ENCODE results near the gene ANO1.

The ANO1 gene

DNA sequence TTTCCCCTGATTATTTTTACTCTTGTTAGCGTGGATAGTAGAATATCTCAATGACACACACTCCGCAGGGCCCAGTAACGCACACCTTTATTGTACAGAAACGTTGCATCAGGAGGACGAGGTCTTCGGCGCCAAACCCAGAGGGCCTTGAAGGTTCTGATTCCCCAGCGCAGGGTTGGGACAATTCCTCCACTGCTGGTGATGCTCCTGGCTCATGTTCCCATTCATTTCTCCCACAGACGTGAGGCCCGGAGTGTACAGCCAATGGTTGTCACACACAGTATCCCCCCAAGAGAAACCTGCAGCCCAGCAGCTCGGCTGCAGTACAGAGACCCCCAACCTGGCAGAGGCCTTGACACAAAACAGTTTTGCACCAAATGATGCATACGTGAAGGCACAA lies 6.1 kb upstream of the ANO1 start:
- DNase-seq (ENCODE audit: extremely low spot score, insufficient read length, low read depth): no peak
- no peak for FAIRE-seq

GRCh38 chr11:70072461-70072860 lies 5.7 kb upstream of the ANO1 start:
- FAIRE-seq: no peak

GRCh38 chr11:70072861-70073755 lies 5.0 kb upstream of the ANO1 start:
- FAIRE-seq: no peak
- DNase-seq (ENCODE audit: extremely low spot score, insufficient read length, low read depth): no peak

More at GRCh38 chr11:70072461-70072860, 5.7 kb upstream of the ANO1 start:
- no peak for DNase-seq (ENCODE audit: extremely low spot score, insufficient read length, low read depth)

DNA sequence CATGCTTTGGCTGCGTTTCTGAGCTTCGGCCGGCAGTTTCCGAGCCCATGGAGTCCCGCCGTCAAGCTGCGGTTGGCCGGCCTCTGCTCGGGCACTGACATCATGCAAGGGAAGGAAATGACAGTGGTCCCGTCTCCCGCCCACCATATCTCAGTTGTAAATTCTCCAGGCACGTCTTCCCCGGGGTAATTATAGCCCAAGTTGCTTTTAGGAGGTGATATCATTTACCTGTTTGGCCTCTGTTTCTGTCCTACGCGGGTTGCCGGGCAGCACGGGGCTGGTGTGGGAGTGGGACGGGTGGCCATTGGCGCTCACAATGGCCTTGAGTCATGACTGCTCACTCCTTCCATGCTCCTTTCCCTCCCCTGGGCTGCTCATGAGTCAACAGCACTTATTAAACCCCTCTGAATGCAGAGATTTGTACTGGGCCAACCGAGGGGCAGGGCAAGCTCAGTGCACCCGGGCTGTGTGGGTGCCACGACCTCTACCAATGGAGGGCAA lies 4.2 kb upstream of the ANO1 start:
- DNase-seq (ENCODE audit: extremely low spot score, insufficient read length, low read depth): no peak
- no peak for FAIRE-seq

- FAIRE-seq: no peak
- no peak for DNase-seq (ENCODE audit: extremely low spot score, insufficient read length, low read depth)
Observed at GRCh38 chr11:70074746-70075145, 3.4 kb upstream of the ANO1 start.

DNA sequence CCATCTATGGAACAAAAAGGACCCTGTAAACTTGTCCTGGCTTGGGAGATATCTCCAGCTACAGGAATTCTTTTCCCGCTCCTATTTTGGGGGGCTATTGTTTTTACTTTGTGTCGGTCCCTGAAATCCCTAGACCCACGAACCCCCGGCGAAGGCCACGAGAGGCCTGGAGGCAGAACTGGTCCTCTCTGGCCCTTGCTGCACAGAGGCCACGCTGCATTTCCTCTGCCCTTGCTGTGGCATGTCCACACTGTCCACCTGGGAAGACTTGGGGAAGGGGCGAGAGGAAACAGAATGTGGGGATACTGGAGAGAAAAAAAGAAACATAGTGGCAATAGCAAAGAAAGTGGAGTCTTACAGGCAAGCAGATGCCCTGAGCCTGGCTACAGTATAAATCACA lies 2.3 kb upstream of the ANO1 start:
- DNase-seq (ENCODE audit: extremely low spot score, insufficient read length, low read depth) (no peak), FAIRE-seq (no peak)

GRCh38 chr11:70076461-70076931 lies 1.6 kb upstream of the ANO1 start:
- DNase-seq (ENCODE audit: extremely low spot score, insufficient read length, low read depth) (no peak), FAIRE-seq (no peak)

GRCh38 chr11:70077411-70078094 lies 564 bp upstream of the ANO1 start:
- no peak for FAIRE-seq
- DNase-seq (ENCODE audit: extremely low spot score, insufficient read length, low read depth): no peak

DNA sequence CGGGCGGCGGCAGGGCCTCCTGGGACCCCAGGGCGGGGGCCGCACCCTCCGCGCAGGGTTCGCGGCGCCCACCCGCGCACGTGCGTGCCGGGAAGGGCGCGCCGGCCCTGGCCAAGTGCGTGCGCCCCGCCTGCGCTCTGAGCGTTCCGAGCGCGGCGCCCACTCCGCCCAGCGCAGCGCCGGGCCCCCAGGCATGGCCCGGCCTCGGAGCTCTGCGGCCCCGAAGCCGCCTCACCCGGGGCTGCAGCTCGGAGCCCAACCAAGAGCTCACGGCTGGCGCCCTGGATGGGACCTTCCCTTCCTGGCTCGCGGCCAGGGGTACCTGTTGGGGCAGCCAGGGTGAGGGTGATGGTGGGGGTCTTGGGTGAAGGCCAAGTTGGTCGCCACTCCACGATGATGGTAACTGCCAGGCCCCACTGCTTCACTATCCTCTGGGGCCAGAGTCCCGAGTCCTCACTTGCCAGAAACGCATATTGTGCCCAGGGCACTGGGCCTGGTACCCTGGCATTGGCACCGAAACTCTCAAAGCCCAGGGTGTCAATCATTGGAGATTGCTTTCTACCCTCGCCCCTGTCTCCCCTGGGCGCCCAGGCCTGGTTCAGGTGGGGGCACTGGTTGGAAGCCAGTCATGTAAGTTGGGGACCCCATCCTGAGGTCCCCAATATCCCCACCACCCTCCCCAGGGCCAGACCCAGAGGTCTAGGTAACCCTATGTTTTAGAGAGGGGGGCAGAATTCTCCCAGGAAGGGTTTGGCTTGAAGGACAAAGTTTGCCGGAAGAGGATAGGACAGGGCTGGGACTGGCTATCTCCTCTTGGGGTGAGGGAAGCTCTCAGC lies 882 bp downstream of the ANO1 start:
- FAIRE-seq: no peak

GRCh38 chr11:70079691-70080090 lies 1.6 kb downstream of the ANO1 start:
- DNase-seq (ENCODE audit: extremely low spot score, insufficient read length, low read depth) (no peak), FAIRE-seq (no peak)

More for the DNA sequence above, 882 bp downstream of the ANO1 start:
- no peak for DNase-seq (ENCODE audit: extremely low spot score, insufficient read length, low read depth)

GRCh38 chr11:70080763-70081162 lies 2.6 kb downstream of the ANO1 start:
- FAIRE-seq (no peak), DNase-seq (ENCODE audit: extremely low spot score, insufficient read length, low read depth) (no peak)

DNA sequence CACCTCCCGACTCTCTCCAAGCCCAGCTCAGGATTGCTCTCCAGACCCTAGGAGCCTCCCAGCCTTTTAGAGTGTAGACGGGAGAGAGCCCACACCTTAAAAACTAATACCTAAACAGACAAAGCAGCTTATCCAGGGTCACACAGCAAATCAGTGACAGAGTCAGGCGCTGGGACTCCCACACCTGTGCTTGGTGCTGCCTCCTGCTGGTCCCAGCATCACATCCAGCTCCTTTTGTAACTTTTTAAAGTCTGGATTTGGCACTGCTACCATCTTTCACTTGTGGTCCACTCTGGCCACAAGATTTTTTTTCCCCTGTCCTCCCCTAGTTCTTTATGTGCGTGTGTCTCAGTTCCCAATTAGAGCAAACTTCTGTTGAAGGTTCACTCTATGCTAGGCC lies 4.7 kb downstream of the ANO1 start:
- DNase-seq (ENCODE audit: extremely low spot score, insufficient read length, low read depth) (no peak), FAIRE-seq (no peak)

- FAIRE-seq (no peak), DNase-seq (ENCODE audit: extremely low spot score, insufficient read length, low read depth) (no peak)
Observed at GRCh38 chr11:70084046-70084984, 6.2 kb downstream of the ANO1 start.

DNA sequence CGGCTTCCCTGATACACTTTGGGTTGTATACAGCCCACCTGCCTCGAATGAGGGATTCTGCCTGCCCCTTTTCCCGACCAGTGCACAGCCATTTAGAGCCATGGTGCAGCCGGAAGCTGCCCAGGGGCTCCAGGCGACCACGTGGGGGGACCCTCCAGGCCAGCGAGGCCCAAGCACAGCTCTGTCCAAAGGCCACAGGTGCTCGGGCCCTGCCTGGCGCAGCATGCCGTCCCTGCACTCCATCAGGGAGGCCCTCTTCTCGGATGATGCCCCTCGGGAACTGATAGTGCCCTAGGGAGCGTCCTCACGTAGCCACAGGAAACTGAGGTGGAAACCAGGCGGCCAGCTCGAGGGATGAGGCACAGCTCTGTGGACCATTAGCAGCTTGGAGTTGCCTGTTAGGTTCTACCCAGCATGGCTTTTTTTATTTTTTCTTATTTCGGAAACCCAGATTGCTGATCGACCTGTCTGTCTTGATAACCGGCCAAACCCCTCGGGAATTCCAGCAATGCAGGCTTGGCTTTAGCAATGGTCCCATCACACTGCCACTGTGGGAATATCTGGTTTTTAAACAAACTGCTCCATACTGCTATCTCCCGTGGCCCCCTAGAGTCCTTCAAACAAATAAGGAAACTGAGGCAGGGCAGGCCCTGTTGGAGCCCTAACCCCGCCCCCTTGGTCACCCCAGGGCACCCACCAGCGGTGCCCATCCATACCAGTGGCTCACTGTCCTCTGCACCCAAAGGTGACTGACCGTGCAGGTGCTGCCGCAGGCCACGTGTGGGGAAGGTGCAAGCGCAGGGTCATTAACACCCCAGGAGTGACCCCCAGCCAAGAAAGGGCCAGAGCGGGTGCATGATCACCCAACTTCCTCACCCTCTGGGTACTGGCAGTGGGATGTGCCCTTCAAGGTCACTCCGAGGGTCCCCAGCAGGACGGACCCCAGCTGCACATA lies 8.0 kb downstream of the ANO1 start:
- no peak for FAIRE-seq
- DNase-seq (ENCODE audit: extremely low spot score, insufficient read length, low read depth): no peak

GRCh38 chr11:70087446-70088167 lies 9.5 kb downstream of the ANO1 start:
- DNase-seq (ENCODE audit: extremely low spot score, insufficient read length, low read depth) (no peak), FAIRE-seq (no peak)

GRCh38 chr11:70088735-70089250 lies 10.7 kb downstream of the ANO1 start:
- no peak for DNase-seq (ENCODE audit: extremely low spot score, insufficient read length, low read depth)

DNA sequence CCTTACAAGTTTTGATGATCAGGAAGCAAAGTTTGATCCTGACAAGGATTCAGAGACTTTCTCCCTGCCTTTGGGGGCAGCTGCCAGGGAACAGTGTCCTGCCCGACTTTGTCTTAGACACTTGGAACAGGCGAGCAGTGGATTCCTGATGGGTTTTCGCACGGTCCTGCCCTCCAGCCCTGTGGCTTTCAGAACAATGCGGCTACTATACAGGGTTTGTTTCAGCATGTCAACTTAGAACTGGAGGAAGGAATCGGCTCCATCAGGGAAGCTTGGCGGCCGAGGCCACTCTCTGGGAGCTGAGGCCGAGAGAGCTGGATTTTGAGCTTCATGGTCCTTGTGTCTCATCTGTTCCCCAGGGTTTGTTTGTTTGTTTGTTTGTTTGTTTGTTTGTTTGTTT lies 11.5 kb downstream of the ANO1 start:
- no peak for DNase-seq (ENCODE audit: extremely low spot score, insufficient read length, low read depth)
- FAIRE-seq: no peak

More at GRCh38 chr11:70088735-70089250, 10.7 kb downstream of the ANO1 start:
- no peak for FAIRE-seq
